ENCODE measurements around the gene BPIFB2. TPM values are rescaled to one million over a fixed set of nuclear protein-coding genes. Genes with fewer than 3 reads are reported as not detected.

The BPIFB2 gene
- total RNA-seq, 1 donor from 2014 or later: not detected

DNA sequence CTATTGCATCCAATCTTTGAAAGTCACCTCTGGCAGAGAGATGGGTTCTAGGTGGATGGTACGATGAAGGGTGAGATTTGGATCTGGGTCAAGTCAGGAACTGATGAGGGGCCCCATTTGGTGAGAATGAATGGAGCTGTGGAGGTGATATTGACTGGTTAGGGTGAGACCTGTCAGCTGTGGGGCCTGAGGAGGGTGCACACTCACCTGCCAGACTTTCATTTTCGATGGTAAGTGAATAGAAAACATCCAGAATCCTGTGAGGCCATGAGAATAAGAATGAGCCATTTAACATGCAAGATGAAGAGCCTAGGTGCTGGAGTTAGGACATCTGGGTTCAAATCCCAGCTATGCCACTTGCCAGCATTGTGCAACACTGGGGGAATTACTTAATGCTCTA, 10.1 kb upstream of the BPIFB2 start:
- Mint-ChIP-seq H3K36me3 (ENCODE audit: unreplicated experiment) (peaks cover 5% of the 10 kb centered on the region), H3K27ac (ENCODE audit: unreplicated experiment) (no peak overlapping the region), H3K4me3 (ENCODE audit: unreplicated experiment) (no peak overlapping the region), H3K9me3 (ENCODE audit: unreplicated experiment) (no peaks in the 10 kb centered on the region), H3K27me3 (ENCODE audit: unreplicated experiment) (peaks cover 1% of the 10 kb centered on the region), H3K4me1 (ENCODE audit: low read depth, unreplicated experiment) (no peaks in the 10 kb centered on the region)
- no peak for DNase-seq
- TF ChIP-seq, protein P1, sequence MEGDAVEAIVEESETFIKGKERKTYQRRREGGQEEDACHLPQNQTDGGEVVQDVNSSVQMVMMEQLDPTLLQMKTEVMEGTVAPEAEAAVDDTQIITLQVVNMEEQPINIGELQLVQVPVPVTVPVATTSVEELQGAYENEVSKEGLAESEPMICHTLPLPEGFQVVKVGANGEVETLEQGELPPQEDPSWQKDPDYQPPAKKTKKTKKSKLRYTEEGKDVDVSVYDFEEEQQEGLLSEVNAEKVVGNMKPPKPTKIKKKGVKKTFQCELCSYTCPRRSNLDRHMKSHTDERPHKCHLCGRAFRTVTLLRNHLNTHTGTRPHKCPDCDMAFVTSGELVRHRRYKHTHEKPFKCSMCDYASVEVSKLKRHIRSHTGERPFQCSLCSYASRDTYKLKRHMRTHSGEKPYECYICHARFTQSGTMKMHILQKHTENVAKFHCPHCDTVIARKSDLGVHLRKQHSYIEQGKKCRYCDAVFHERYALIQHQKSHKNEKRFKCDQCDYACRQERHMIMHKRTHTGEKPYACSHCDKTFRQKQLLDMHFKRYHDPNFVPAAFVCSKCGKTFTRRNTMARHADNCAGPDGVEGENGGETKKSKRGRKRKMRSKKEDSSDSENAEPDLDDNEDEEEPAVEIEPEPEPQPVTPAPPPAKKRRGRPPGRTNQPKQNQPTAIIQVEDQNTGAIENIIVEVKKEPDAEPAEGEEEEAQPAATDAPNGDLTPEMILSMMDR (IDR thresholded peaks at IDR 0.05; ENCODE audit: partially characterized antibody, unreplicated experiment): no peak

DNA sequence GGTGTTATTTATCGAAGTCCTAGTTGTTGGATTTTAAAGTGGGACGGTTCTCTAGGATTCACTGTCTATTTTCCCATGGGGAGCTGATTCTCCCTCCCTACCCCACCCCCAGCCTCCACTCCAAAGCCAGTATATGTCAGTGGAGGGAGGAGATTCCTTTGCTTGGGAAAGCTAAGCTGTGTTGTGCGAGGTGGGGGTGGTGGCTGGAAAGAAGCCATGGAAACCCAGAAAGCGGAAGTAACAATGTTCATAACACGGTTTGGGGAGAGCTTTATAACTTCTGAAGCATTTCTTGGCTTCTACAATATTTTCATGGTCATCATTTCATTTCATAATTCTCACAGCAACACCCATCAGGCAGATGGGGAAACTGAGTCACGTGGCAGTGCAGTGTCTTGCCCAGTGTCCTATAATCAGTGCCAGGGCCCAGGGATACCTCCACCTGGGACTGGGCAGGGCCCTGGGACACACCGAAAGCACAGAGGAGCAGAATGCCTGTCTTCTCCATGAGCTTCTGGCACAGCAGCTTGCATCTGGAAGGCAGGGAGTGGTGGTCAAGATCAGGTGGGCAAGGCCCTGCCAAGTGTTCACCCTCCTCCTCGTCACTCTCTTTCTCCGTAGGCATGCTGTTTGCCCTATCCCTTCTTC, 7.8 kb upstream of the BPIFB2 start:
- Mint-ChIP-seq H3K9me3 (ENCODE audit: unreplicated experiment) (peaks cover 2% of the 10 kb centered on the region), H3K36me3 (ENCODE audit: unreplicated experiment) (peaks cover 4% of the 10 kb centered on the region), H3K4me3 (ENCODE audit: unreplicated experiment) (no peak overlapping the region), H3K4me1 (ENCODE audit: low read depth, unreplicated experiment) (no peaks in the 10 kb centered on the region), H3K27me3 (ENCODE audit: unreplicated experiment) (peaks cover 1% of the 10 kb centered on the region), H3K27ac (ENCODE audit: unreplicated experiment) (no peak overlapping the region)
- no peak for DNase-seq
- TF ChIP-seq, protein P1 (IDR thresholded peaks at IDR 0.05; ENCODE audit: partially characterized antibody, unreplicated experiment): no peak

DNA sequence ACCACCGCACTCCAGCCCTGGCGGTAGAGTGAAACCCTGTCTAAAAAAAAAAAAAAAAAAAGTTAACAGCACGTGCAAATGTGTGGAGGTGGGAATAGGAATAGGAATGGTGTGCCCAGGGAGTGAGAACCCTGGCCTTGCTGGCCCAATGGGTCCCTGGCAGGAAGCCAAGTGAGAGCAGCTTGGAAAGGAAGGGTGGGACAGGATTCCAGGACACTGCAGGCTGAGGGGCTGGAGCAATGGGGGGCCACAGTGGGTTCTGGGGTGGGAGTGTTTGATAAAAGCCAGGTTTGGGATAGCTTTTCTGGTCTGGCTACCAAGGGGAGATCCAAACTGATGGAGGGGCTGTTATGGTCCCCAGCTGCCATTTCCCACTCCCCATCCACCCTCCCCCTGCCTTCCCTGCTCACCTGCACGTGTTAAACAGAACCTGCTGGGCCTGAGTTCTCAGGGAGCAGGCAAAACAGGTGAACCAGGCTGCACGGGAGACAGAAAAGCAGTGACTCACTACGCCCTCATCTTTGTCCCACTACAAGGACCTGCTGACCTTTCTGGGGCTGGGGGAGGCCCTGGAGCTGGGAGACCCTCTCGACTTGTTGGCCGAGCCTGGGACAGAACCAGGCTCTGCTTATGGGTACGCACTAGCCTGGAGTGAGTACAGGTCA, 6.6 kb upstream of the BPIFB2 start:
- DNase-seq: no peak
- Mint-ChIP-seq H3K27me3 (ENCODE audit: unreplicated experiment) (peaks cover 1% of the 10 kb centered on the region), H3K27ac (ENCODE audit: unreplicated experiment) (no peak overlapping the region), H3K4me1 (ENCODE audit: low read depth, unreplicated experiment) (no peaks in the 10 kb centered on the region), H3K9me3 (ENCODE audit: unreplicated experiment) (peaks cover 2% of the 10 kb centered on the region), H3K36me3 (ENCODE audit: unreplicated experiment) (no peaks in the 10 kb centered on the region), H3K4me3 (ENCODE audit: unreplicated experiment) (no peak overlapping the region)
- TF ChIP-seq, protein P1 (IDR thresholded peaks at IDR 0.05; ENCODE audit: partially characterized antibody, unreplicated experiment): no peak

DNA sequence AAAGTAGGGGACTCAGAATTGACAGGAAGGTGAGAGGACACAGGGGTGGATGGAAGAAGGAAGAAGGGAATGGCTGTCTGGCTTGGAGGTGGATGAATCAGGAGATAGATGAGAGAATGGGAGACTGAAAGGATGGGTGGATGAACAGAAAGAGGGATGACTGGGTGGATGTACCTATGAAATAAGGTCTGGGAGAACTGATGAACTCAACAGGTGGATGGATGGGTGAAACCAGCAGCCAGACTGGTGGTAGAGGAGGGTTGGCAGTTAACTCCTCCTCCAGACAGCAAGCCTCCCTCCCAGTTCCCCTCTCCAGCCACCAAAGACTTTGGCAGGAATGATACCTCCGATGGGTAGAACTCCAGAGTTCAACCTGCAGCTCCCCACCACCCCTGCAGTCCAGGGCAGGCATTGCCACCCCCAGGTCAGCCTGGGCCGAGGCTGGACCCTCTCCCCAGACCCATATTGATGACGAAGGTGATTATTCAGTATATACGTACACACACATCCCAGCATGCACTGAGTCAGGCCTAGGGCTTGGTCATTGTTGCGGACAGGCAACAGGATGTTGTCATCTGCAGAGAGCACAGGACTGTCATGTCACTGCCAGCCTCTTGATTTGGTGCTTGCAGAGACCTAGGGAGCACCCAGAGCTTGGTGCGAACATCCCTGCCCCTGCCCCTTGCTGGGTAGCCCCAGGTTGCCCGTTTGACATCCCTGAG, 5.3 kb upstream of the BPIFB2 start:
- H3K27ac Mint-ChIP-seq (ENCODE audit: unreplicated experiment): no peak overlapping the region
- no peak for DNase-seq
- no peaks in the 10 kb centered on the region for H3K4me1 Mint-ChIP-seq (ENCODE audit: low read depth, unreplicated experiment)
- H3K36me3 Mint-ChIP-seq (ENCODE audit: unreplicated experiment): no peaks in the 10 kb centered on the region
- peaks cover 1% of the 10 kb centered on the region for H3K27me3 Mint-ChIP-seq (ENCODE audit: unreplicated experiment)
- H3K4me3 Mint-ChIP-seq (ENCODE audit: unreplicated experiment): no peak overlapping the region
- H3K9me3 Mint-ChIP-seq (ENCODE audit: unreplicated experiment): peaks cover 2% of the 10 kb centered on the region
- TF ChIP-seq, protein P1 (IDR thresholded peaks at IDR 0.05; ENCODE audit: partially characterized antibody, unreplicated experiment): no peak
